GM18508 (cell line): ENCODE data around the gene CDH22.

Source experiments
- ATAC-seq: cut with Tn5 transposase; IDR thresholded peaks from one replicate; pipeline ENCODE4 v1.9.1; 2021; ENCODE audit warnings: moderate number of reproducible peaks; ENCODE audit not compliant: insufficient read depth, unreplicated experiment

The CDH22 gene

DNA sequence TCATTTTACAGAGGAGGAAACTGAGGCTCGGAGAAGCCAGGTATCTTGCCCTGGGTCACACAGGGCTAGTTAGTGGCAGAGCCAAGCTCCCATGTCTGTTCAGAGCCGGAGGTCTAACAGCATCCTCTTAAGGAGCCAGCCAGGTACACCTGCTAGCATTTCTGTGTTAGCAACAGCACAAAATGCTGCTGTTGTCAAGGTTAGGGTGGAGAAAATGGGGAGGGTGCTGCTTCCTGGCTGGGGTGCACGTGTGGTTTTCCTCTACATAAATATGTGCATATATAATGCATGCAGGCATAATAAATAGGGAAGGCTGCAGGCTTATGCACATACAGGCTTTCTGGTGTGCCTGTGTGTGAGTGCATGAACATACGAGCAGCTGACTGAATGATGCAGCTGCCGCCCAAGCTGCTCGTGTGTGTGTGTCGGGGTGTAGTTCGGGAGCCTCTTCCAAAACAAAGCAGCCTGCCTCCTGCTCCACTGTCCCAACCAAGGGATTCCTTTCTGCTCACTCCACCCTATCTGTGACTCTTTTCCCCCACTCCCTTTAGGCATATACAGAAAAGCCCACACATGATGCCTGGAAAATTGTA, 103.6 kb downstream of the CDH22 start:
- ATAC-seq = no peak

DNA sequence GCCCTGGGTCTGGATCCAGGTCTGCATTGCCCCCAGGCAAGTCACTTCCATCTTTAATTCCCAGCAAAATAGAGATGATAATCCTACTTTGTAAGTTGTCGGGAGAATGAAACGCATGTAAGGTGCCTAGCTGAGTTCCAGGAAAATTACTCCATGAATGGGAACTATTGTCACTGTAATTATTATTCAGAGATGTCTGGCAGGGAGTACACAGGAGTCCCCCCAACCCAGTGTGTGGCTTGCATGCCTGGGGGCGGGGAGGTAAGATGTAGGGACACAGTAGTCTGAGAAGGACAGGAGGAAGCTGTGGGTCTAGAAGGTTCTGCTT, 104.8 kb downstream of the CDH22 start:
- ATAC-seq = no peak

DNA sequence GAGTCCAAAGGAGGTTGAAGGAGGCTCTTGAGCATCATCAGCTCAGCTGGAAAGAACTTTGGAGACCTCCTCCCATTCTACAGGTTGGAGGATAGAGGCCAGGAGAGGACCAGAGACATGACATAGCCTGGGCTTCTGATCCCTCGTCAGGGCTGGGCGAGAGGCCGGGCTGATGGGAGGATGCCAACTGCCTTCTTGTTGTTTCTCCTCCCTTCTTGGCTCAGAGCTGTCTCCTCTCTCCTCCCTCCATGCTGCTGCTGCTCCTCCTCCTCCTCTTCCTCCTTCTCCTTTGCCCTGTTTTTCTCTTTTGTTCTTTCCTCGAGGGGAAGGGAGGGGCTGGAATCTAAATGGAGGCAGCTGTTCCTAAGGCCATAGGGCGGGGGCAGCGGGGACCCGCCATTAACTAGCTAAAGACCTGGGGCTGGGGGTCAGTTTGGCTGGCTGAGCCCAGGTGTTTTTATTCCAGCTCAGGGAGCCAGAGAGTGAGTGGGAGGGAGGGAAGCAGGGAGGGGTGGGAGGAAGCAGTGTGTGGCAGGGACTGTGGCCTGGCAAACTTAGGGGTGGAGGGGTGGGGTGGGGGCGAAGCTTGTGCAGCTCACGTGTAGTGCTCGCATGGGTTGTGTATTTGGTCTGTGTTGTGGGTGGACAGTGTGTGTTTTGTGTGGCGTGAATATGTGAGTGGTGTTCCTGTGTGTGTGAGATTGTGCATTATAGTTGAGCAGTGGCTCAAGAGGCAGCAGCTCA, 105.4 kb downstream of the CDH22 start:
- ATAC-seq = no peak

DNA sequence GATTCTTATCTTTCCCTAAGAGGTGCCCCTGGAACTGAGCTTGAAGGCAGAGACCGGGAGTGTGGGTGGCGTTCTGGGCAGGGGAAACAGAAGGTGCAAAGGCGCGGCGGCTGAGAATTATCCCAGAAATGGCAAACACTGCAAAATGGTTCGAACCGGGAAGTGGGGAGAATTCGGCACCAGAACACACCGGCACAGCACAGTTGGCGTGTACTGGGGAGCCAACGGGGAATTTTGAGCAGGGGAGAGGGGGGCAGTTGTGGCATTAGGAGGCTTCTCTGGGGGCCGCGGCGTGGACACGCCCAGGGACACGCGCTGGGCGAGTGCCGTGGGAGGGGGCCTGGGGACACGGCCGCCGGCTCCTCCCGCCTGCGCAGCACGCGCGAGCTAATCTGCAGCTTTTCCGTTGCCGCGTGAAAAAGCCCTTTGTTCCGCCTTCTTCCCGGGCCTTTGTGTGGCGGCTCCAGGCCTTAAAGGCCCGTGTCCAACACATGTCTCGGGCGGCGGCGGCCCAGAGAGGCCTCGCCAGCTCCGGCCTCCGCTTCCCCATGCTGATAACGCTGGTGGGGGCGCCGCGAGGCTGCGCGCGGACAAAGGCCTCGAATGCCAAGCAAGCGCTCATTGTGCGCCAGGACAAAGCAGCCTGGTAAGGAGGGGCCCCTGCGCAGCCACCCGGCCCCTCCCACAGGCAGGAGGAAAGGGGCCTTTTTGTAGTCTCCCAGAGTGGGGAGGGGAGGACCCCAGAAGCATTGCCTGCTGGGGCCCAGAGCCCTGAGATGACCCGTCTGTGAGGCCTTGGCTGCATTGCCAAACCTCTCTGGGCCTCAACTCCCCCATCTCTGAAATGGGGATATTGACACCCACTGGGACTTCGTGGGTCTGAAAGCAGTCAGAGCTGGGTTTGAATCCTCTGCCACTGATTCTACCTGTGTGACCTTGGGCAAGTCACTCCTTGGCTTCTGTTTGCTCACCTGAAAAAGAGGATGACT, 107.4 kb downstream of the CDH22 start:
- no peak for ATAC-seq

DNA sequence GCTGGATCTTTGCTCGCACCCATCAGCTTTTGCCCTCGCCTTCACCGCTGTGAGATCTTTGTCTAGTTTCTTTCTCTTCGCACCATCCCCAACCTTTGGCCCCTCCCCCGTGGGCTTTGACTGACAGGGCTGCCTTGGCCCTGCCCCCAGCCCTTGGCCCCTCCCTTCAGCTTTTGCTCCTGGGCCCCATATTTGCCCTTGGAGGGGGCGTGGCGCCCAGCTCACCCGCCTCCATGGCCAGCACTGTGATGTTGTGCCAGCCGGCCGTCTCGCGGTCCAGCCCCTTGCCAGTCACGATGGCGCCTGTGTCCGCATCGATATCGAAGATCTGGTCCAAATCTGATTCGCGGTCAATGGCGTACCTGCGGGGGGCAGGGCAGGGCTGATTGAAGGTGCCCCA, 109.1 kb downstream of the CDH22 start:
- ATAC-seq = no peak

DNA sequence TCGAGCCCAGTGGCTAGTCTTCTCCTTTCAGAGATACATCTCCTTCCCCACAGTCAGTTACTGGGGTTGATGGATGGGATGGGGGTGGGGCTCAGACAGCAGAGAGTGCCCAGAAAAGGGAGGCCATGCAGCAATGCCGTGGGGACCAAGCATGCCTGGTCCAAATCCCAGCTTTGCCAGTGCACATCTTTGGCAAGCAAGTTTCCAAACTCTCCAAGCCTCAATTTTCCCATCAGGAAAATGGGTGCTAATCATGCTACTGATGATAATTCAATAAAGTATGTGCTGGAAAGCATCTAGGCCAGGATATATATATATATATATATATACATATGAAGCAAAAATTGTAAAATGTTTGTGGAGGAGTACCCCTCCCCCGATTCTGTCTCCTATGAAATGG, 111.3 kb downstream of the CDH22 start:
- no peak for ATAC-seq

- no peak for ATAC-seq
Measured at GRCh38 chr20:46195264-46196036, 112.8 kb downstream of the CDH22 start.

DNA sequence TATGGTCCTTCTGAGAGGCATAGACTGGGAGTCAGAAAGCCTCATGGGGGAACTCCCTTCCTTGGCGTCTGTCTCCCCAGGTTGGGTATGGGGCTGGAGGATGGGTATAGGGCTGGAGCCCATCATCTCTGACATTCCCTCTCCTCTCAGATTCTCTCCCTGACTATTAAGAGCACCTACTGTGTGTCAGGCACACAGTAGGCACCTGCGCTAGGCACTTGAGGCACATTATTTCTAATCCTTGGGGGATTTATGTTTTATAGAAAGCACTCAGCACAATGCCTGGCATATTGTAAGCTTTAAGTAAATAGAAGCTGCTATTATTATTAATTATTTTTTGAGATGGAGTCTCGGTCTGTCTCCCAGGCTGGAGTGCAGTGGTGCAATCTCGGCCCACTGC, 113.9 kb downstream of the CDH22 start:
- ATAC-seq = no peak

- ATAC-seq = no peak
Measured at GRCh38 chr20:46192376-46192944, 115.8 kb downstream of the CDH22 start.

GRCh38 chr20:46191611-46192010, 116.7 kb downstream of the CDH22 start:
- no peak for ATAC-seq

DNA sequence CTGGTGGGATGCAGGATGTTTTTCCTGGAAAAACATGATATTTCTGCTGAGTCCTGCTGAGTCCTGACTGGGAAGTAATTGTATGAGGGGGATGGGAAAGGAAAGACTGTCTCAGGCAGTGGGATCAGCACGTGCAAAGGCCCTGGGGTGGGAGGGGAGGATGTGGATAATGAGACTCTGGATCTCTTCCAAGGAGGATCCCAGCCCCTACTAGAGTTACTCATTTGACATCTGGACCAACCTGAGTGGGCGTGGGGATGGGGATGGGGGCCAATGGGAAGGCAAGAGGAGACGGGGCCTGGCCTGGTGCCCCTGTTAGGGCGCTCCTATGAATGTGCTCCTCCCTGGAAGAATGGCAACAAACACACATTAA, 117.1 kb downstream of the CDH22 start:
- no peak for ATAC-seq

DNA sequence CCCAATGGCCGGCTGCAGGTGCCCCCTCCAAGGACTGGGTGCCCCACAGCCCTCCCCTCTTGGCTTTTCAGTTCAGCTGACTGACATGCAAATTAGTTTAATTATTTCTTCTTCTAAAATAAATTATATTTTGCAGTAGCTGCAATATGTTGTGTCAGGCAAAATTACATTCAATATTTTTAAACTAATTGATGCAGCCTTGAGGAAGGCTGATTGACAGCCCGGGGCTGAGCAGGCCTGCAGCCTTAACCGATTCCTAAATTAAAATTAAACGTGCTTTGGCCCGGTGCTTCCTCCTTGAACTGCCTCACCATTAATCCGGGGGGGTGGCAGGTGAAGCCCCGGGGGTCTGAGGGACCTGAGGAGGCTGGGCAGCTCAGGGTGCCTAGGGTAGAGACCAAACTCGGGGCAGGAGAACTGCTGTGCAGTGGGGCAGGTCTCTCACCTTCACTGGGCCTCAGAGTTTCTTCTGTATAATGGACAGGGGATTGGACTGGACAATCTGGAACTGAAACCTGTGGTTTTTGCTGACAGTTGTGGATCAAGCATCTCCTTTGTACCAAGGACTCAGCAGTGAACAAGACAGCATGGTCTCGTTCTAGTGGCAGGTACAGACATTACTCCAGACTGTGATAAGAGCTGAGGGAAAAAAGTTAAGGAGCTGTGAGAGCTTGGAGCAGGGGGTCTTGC, 117.7 kb downstream of the CDH22 start:
- no peak for ATAC-seq

GRCh38 chr20:46188866-46189541, 119.3 kb downstream of the CDH22 start:
- no peak for ATAC-seq

- ATAC-seq = no peak
Measured at GRCh38 chr20:46186210-46186609, 122.1 kb downstream of the CDH22 start.

GRCh38 chr20:46185353-46185752, 122.9 kb downstream of the CDH22 start:
- no peak for ATAC-seq

DNA sequence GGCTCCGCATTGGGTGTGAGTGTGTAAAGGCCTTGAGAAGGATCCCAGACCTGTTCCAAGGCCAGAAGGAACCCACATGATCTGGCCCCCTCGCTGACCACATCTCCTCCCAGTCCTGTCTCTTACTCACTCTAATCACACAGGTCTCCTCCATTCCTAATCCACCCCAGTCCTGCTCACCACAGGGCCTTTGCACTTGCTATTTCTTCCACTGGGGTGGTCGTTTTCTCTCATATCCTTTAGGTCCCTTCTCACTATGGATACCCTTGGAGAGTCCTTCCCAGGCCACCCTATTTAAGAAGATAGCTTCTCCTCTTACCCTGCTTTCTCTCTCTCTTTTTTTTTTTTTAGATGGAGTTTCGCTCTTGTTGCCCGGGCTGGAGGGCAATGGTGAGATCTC, 124.5 kb downstream of the CDH22 start:
- no peak for ATAC-seq

- ATAC-seq = no peak
Measured at GRCh38 chr20:46182276-46183200, 125.8 kb downstream of the CDH22 start.

DNA sequence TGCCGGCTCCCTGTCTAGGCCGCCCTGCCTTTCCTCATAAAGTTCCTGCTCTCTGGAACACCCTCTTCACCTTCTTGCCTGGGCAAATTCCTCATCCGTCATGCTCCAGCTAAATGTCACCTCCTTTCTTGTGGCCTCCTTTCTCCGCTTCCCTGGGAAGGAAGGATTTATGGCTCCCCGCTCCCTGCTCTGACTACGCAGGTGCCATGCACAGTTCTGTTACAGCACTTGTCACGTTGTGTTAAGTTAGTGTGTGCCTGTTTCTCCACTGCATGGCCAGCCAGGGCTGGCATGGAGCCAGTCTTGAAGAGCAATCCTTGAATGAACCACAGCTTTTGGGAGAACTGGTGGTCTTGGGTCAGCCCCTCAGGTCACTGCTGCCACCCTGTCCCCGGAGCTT, 128.4 kb downstream of the CDH22 start:
- ATAC-seq = no peak
